GM23338 (cell line): ENCODE results near the gene FHL2.

Experiments used
- CREB1 ChIP-seq: fragments of 250-450 bp; sonication (Bioruptor Pico); IDR thresholded peaks from 2 replicates; pipeline ENCODE4 v1.5.0; 2020; ENCODE audit warnings: low read depth, mild to moderate bottlenecking, moderate library complexity
- CTCF ChIP-seq, 2 experiments: fragments of 200-600 bp in 1 of 2; sonication (generic) in 1 of 2; conservative IDR thresholded peaks; 2 replicates each; pipeline versions ENCODE4 v1.5.1 to v1.6.1; 2016 to 2017; ENCODE audit warnings: antibody characterized with exemption in 2 of 2, low read depth in 2 of 2, mild to moderate bottlenecking in 2 of 2, moderate library complexity in 1 of 2
- EZH2 ChIP-seq: fragments of 200-600 bp; sonication (generic); IDR thresholded peaks from one replicate; pipeline ENCODE4 v1.8.0; 2017; ENCODE audit warnings: antibody characterized with exemption, mild to moderate bottlenecking, low read depth; ENCODE audit not compliant: unreplicated experiment
- EZH2phosphoT487 ChIP-seq: fragments of 200-600 bp; sonication (generic); IDR thresholded peaks from one replicate; pipeline ENCODE4 v1.8.1; 2018; ENCODE audit warnings: antibody characterized with exemption; ENCODE audit not compliant: unreplicated experiment
- POLR2AphosphoS5 ChIP-seq: IDR thresholded peaks from 2 replicates; pipeline ENCODE4 v1.6.1; 2016; ENCODE audit warnings: antibody characterized with exemption, low read depth
- REST ChIP-seq: IDR thresholded peaks from one replicate; pipeline ENCODE4 v1.6.1; 2018; ENCODE audit warnings: antibody characterized with exemption; ENCODE audit not compliant: unreplicated experiment
- ZNF331 ChIP-seq: fragments of 250-450 bp; sonication (Bioruptor Pico); IDR thresholded peaks from 2 replicates; pipeline ENCODE4 v1.5.0; 2020; ENCODE audit warnings: low read depth, mild to moderate bottlenecking, moderate library complexity

- no peak for TF ChIP-seq POLR2AphosphoS5
- TF ChIP-seq EZH2, result no peak
- TF ChIP-seq CTCF (conservative IDR thresholded peaks at IDR 0.05; ENCODE audit: low read depth in 2 of 2), result no peak
- TF ChIP-seq CREB1 (CRISPR knock-in tag), result no peak
- no peak for TF ChIP-seq REST
- TF ChIP-seq EZH2phosphoT487, result no peak
- no peak for TF ChIP-seq ZNF331 (CRISPR knock-in tag)
Observed at GRCh38 chr2:105418522-105418921, 19.7 kb upstream of the FHL2 start.
